AG04450 (cell line): ENCODE data around the gene ZDHHC21. TPM values are rescaled to one million over a fixed set of nuclear protein-coding genes. Genes with fewer than 3 reads are reported as not detected.

Experiments
- CTCF ChIA-PET: fragments of 300-600, 350-600 bp; formaldehyde crosslinking; extraction: SDS; loops from one replicate; lab custom pipeline; 2022; ENCODE audit warnings: antibody characterized with exemption, inconsistent platforms; lab: Charles Lee
- POLR2A ChIA-PET: fragments of 350-600 bp; formaldehyde crosslinking; extraction: SDS; loops from one replicate; lab custom pipeline; 2021; ENCODE audit warnings: antibody characterized with exemption, inconsistent platforms; lab: Yijun Ruan, JAX
- DNase-seq: peaks from one replicate; pipeline ENCODE4 v3.0.0-alpha.2; 2011; ENCODE audit warnings: low read depth, low spot score
- H3K27ac ChIP-seq: one replicate; pipeline ENCODE4 v1.5.1; 2012; ENCODE audit warnings: low read depth, low read length, control low read depth
- H3K27me3 ChIP-seq: one replicate; pipeline ENCODE4 v1.6.0; 2012; ENCODE audit warnings: low read length; ENCODE audit not compliant: control insufficient read depth, insufficient read depth
- H3K4me3 ChIP-seq: 2 replicates; pipeline ENCODE4 v1.5.1; 2011; ENCODE audit warnings: mild to moderate bottlenecking, low read depth, low read length, control low read depth
- H3K9me3 ChIP-seq: 2 replicates; pipeline ENCODE4 v1.5.1; 2012; ENCODE audit warnings: low read length; ENCODE audit not compliant: control insufficient read depth, insufficient read depth
- CTCF ChIP-seq: IDR thresholded peaks from 2 replicates; pipeline ENCODE4 v1.5.1; 2011; ENCODE audit warnings: low read depth, low read length, control low read depth, inconsistent platforms
- polyA plus RNA-seq: library from polyadenylated mRNA; depleted of rRNA; stranded (reverse); fragments of >200 nt; gene quantifications from 2 replicates; pipeline ENCODE4 v1.2.3, GENCODE V29; 2011

ZDHHC21 gene
- polyA plus RNA-seq, 1 experiment, result 6.6 TPM

- no peak for TF ChIP-seq CTCF
- no peak for DNase-seq
- Histone ChIP-seq H3K27ac (no peak overlapping the region), H3K4me3 (no peak overlapping the region), H3K27me3 (no peaks in the 10 kb centered on the region), H3K9me3 (no peaks in the 10 kb centered on the region)
- POLR2A ChIA-PET, result no interaction called here
- CTCF ChIA-PET, result no interaction called here
Measured at GRCh38 chr9:14574173-14574572, 119.1 kb downstream of the ZDHHC21 start.

- Histone ChIP-seq H3K27me3 (no peaks in the 10 kb centered on the region), H3K9me3 (no peaks in the 10 kb centered on the region), H3K27ac (no peak overlapping the region), H3K4me3 (no peak overlapping the region)
- no peak for DNase-seq
- ChIA-PET POLR2A (no interaction called here), CTCF (no interaction called here)
- no peak for TF ChIP-seq CTCF
Measured at GRCh38 chr9:14573319-14573718, 119.9 kb downstream of the ZDHHC21 start.

DNA sequence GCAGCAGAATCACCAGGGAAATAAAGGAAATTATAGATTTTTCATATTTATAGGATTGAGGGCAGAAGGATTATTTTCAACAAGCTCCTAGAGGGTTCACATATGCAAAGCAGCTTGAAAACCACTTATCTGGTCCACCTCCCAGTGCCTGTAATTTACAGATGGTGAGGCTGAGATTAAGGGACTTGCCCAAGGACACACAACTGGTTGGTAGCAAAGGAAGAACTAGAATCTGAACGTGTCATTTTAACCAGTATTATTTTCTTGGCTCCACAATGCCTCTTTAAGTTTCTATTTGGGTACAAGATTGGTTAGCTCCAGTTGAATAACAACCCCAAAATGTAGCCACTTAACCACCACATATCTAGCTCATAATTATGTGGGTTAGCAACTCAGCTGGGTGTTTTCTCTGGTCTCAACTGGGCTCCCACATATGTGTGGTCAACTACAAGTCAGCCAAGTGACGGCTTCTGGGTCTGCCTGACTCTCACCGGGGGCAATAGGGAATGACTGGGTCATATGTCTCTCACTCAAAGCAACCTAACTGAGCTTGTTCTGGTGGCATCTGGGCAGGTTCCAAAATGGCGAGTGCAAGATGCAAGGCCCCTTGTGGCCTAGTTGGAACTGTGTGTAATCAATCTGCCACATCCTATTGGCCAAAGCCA is 127.7 kb downstream of the ZDHHC21 start:
- H3K27ac ChIP-seq, result no peak overlapping the region
- no peaks in the 10 kb centered on the region for H3K9me3 ChIP-seq
- no peak for TF ChIP-seq CTCF
- H3K27me3 ChIP-seq, result peaks cover 3% of the 10 kb centered on the region
- H3K4me3 ChIP-seq, result no peak overlapping the region
- ChIA-PET POLR2A (no interaction called here), CTCF (no interaction called here)
- DNase-seq, result no peak

- CTCF ChIA-PET, result no interaction called here
Measured at GRCh38 chr9:14563902-14564624, 129.2 kb downstream of the ZDHHC21 start.

More at GRCh38 chr9:14563902-14564624, 129.2 kb downstream of the ZDHHC21 start:
- POLR2A ChIA-PET, result no interaction called here
- no peak for TF ChIP-seq CTCF
- DNase-seq, result no peak
- H3K9me3 ChIP-seq, result no peaks in the 10 kb centered on the region
- no peak overlapping the region for H3K4me3 ChIP-seq
- H3K27me3 ChIP-seq, result peaks cover 3% of the 10 kb centered on the region
- no peak overlapping the region for H3K27ac ChIP-seq
